ENCODE data around the gene SH2B2.
A peak's percentile ranks its signal among the peaks of the same experiment; 100 is the strongest.

SH2B2 gene

GRCh38 chr7:102268635-102269034 lies 18.0 kb upstream of the SH2B2 start:
- no peak for DNase-seq

GRCh38 chr7:102270178-102270887 lies 16.3 kb upstream of the SH2B2 start:
- no peak for DNase-seq

GRCh38 chr7:102271158-102271798 lies 15.4 kb upstream of the SH2B2 start:
- no peak for DNase-seq

GRCh38 chr7:102272075-102272916 lies 14.4 kb upstream of the SH2B2 start:
- peak; percentile 83 for DNase-seq

GRCh38 chr7:102272917-102273748 lies 13.5 kb upstream of the SH2B2 start:
- no peak for DNase-seq

GRCh38 chr7:102273749-102274712 lies 12.6 kb upstream of the SH2B2 start:
- DNase-seq: no peak

- DNase-seq: no peak
Observed at GRCh38 chr7:102275123-102275703, 11.5 kb upstream of the SH2B2 start.

- no peak for DNase-seq
Observed at GRCh38 chr7:102277901-102278300, 8.8 kb upstream of the SH2B2 start.

GRCh38 chr7:102279537-102280400 lies 6.9 kb upstream of the SH2B2 start:
- DNase-seq: peak; percentile 71

- DNase-seq: no peak
Observed at GRCh38 chr7:102280521-102280920, 6.1 kb upstream of the SH2B2 start.

GRCh38 chr7:102281785-102282184 lies 4.9 kb upstream of the SH2B2 start:
- DNase-seq: no peak

- DNase-seq: no peak
Observed at GRCh38 chr7:102282465-102283362, 4.0 kb upstream of the SH2B2 start.

- DNase-seq: no peak
Observed at GRCh38 chr7:102283477-102284189, 3.0 kb upstream of the SH2B2 start.

GRCh38 chr7:102284399-102284798 lies 2.3 kb upstream of the SH2B2 start:
- no peak for DNase-seq

GRCh38 chr7:102284891-102285539 lies 1.7 kb upstream of the SH2B2 start:
- DNase-seq: no peak

- DNase-seq: no peak
Observed at GRCh38 chr7:102285540-102286236, 980 bp upstream of the SH2B2 start.
